Activated T-cell treated with anti-CD3 and anti-CD28 coated beads, Interleukin-2, amount 50 U/mL, for 24 hours (primary cell): Measurements from ENCODE around the gene CES5A.
"Not testable (repeated sequence)": the region's sequence is repeated elsewhere in the genome, so short reads cannot be mapped to it uniquely, and the experiment has no call there.

Source experiments
- DNase-seq: peaks from one replicate; pipeline ENCODE4 v3.0.0-alpha.2; 2020
- H3K27ac Mint-ChIP-seq: 2 replicates; pipeline ENCODE4 v1.8.0; 2020; ENCODE audit warnings: mild to moderate bottlenecking, mixed read lengths
- H3K27me3 Mint-ChIP-seq: 2 replicates; pipeline ENCODE4 v1.8.0; 2020; ENCODE audit warnings: mixed read lengths
- H3K36me3 Mint-ChIP-seq: 2 replicates; pipeline ENCODE4 v1.8.0; 2020; ENCODE audit warnings: low read depth, mixed read lengths
- H3K4me1 Mint-ChIP-seq: 2 replicates; pipeline ENCODE4 v1.8.0; 2020; ENCODE audit warnings: low read depth, mixed read lengths
- H3K4me3 Mint-ChIP-seq: 2 replicates; pipeline ENCODE4 v1.8.0; 2020; ENCODE audit warnings: mild to moderate bottlenecking, moderate library complexity, mixed read lengths
- H3K9me3 Mint-ChIP-seq: 2 replicates; pipeline ENCODE4 v1.8.0; 2020; ENCODE audit warnings: mixed read lengths

CES5A gene

GRCh38 chr16:55828680-55829079 lies 46.5 kb downstream of the CES5A start:
- H3K9me3 Mint-ChIP-seq = no peaks in the 10 kb centered on the region
- no peaks in the 10 kb centered on the region for H3K36me3 Mint-ChIP-seq
- no peak overlapping the region for H3K4me3 Mint-ChIP-seq
- no peak overlapping the region for H3K27ac Mint-ChIP-seq
- DNase-seq = no peak
- H3K4me1 Mint-ChIP-seq = no peaks in the 10 kb centered on the region
- H3K27me3 Mint-ChIP-seq = peaks cover 10% of the 10 kb centered on the region

- DNase-seq = no peak
- Mint-ChIP-seq H3K9me3 (no peaks in the 10 kb centered on the region), H3K4me3 (no peak overlapping the region), H3K4me1 (no peaks in the 10 kb centered on the region), H3K27me3 (peaks cover 18% of the 10 kb centered on the region), H3K27ac (no peak overlapping the region), H3K36me3 (no peaks in the 10 kb centered on the region)
Observed at GRCh38 chr16:55825115-55825728, 50.0 kb downstream of the CES5A start.

GRCh38 chr16:55824473-55825000 lies 50.6 kb downstream of the CES5A start:
- no peak overlapping the region for H3K4me3 Mint-ChIP-seq
- DNase-seq = no peak
- no peaks in the 10 kb centered on the region for H3K36me3 Mint-ChIP-seq
- H3K27ac Mint-ChIP-seq = no peak overlapping the region
- H3K4me1 Mint-ChIP-seq = no peaks in the 10 kb centered on the region
- H3K9me3 Mint-ChIP-seq = no peaks in the 10 kb centered on the region
- H3K27me3 Mint-ChIP-seq = peaks cover 20% of the 10 kb centered on the region

- H3K4me3 Mint-ChIP-seq = no peak overlapping the region
- H3K27me3 Mint-ChIP-seq = peaks cover 24% of the 10 kb centered on the region
- H3K4me1 Mint-ChIP-seq = no peaks in the 10 kb centered on the region
- H3K9me3 Mint-ChIP-seq = no peaks in the 10 kb centered on the region
- no peak for DNase-seq
- H3K36me3 Mint-ChIP-seq = no peaks in the 10 kb centered on the region
- H3K27ac Mint-ChIP-seq = no peak overlapping the region
Observed at GRCh38 chr16:55822280-55822810, 52.8 kb downstream of the CES5A start.

GRCh38 chr16:55821210-55821609 lies 54.0 kb downstream of the CES5A start:
- Mint-ChIP-seq H3K4me3 (no peak overlapping the region), H3K36me3 (no peaks in the 10 kb centered on the region), H3K9me3 (no peaks in the 10 kb centered on the region), H3K4me1 (no peaks in the 10 kb centered on the region), H3K27me3 (peaks cover 34% of the 10 kb centered on the region), H3K27ac (no peak overlapping the region)
- DNase-seq = no peak

GRCh38 chr16:55820615-55821014 lies 54.6 kb downstream of the CES5A start:
- Mint-ChIP-seq H3K36me3 (no peaks in the 10 kb centered on the region), H3K9me3 (no peaks in the 10 kb centered on the region), H3K4me1 (no peaks in the 10 kb centered on the region), H3K27me3 (peaks cover 40% of the 10 kb centered on the region), H3K27ac (no peak overlapping the region), H3K4me3 (no peak overlapping the region)
- no peak for DNase-seq

- Mint-ChIP-seq H3K27me3 (peaks cover 44% of the 10 kb centered on the region), H3K4me1 (no peaks in the 10 kb centered on the region), H3K27ac (no peak overlapping the region), H3K36me3 (no peaks in the 10 kb centered on the region), H3K4me3 (no peak overlapping the region), H3K9me3 (no peaks in the 10 kb centered on the region)
- no peak for DNase-seq
Observed at GRCh38 chr16:55817236-55817912, 57.8 kb downstream of the CES5A start.

GRCh38 chr16:55816222-55816621 lies 59.0 kb downstream of the CES5A start:
- H3K9me3 Mint-ChIP-seq, H3K4me3 Mint-ChIP-seq, H3K4me1 Mint-ChIP-seq, H3K27ac Mint-ChIP-seq, DNase-seq, H3K36me3 Mint-ChIP-seq: not testable (repeated sequence)
- H3K27me3 Mint-ChIP-seq = peaks cover 50% of the 10 kb centered on the region

- Mint-ChIP-seq H3K27me3 (peaks cover 53% of the 10 kb centered on the region), H3K27ac (no peak overlapping the region)
Observed at GRCh38 chr16:55815320-55815719, 59.9 kb downstream of the CES5A start.

GRCh38 chr16:55814174-55814573 lies 61.0 kb downstream of the CES5A start:
- H3K9me3 Mint-ChIP-seq, H3K4me3 Mint-ChIP-seq, H3K36me3 Mint-ChIP-seq, DNase-seq, H3K27ac Mint-ChIP-seq, H3K4me1 Mint-ChIP-seq: not testable (repeated sequence)
- peaks cover 56% of the 10 kb centered on the region for H3K27me3 Mint-ChIP-seq

More at GRCh38 chr16:55815320-55815719, 59.9 kb downstream of the CES5A start:
- Mint-ChIP-seq H3K4me1 (no peaks in the 10 kb centered on the region), H3K36me3 (no peaks in the 10 kb centered on the region), H3K9me3 (no peaks in the 10 kb centered on the region), H3K4me3 (no peak overlapping the region)
- no peak for DNase-seq

- H3K27me3 Mint-ChIP-seq = peaks cover 55% of the 10 kb centered on the region
- DNase-seq, H3K4me1 Mint-ChIP-seq, H3K9me3 Mint-ChIP-seq, H3K36me3 Mint-ChIP-seq, H3K4me3 Mint-ChIP-seq, H3K27ac Mint-ChIP-seq: not testable (repeated sequence)
Observed at GRCh38 chr16:55813730-55814129, 61.4 kb downstream of the CES5A start.

- no peaks in the 10 kb centered on the region for H3K9me3 Mint-ChIP-seq
- no peak for DNase-seq
- no peak overlapping the region for H3K27ac Mint-ChIP-seq
- no peaks in the 10 kb centered on the region for H3K36me3 Mint-ChIP-seq
- H3K4me3 Mint-ChIP-seq = no peak overlapping the region
- H3K27me3 Mint-ChIP-seq = peaks cover 54% of the 10 kb centered on the region
- H3K4me1 Mint-ChIP-seq = no peaks in the 10 kb centered on the region
Observed at GRCh38 chr16:55812951-55813350, 62.2 kb downstream of the CES5A start.

- Mint-ChIP-seq H3K4me1 (no peaks in the 10 kb centered on the region), H3K9me3 (no peaks in the 10 kb centered on the region), H3K27ac (no peak overlapping the region), H3K36me3 (no peaks in the 10 kb centered on the region), H3K4me3 (no peak overlapping the region), H3K27me3 (peaks cover 46% of the 10 kb centered on the region)
- no peak for DNase-seq
Observed at GRCh38 chr16:55811811-55812210, 63.4 kb downstream of the CES5A start.

- DNase-seq = no peak
- peaks cover 33% of the 10 kb centered on the region for H3K27me3 Mint-ChIP-seq
- no peaks in the 10 kb centered on the region for H3K4me1 Mint-ChIP-seq
- H3K27ac Mint-ChIP-seq = no peak overlapping the region
- H3K36me3 Mint-ChIP-seq = no peaks in the 10 kb centered on the region
- H3K9me3 Mint-ChIP-seq = no peaks in the 10 kb centered on the region
- H3K4me3 Mint-ChIP-seq = no peak overlapping the region
Observed at GRCh38 chr16:55810451-55810961, 64.7 kb downstream of the CES5A start.

GRCh38 chr16:55809851-55810250 lies 65.3 kb downstream of the CES5A start:
- H3K27me3 Mint-ChIP-seq = peaks cover 29% of the 10 kb centered on the region
- no peak overlapping the region for H3K4me3 Mint-ChIP-seq
- no peaks in the 10 kb centered on the region for H3K4me1 Mint-ChIP-seq
- no peaks in the 10 kb centered on the region for H3K36me3 Mint-ChIP-seq
- H3K9me3 Mint-ChIP-seq = no peaks in the 10 kb centered on the region
- no peak for DNase-seq
- no peak overlapping the region for H3K27ac Mint-ChIP-seq
